Measurements from ENCODE around the gene KCNJ18.
"Not testable (repeated sequence)": the region's sequence is repeated elsewhere in the genome, so short reads cannot be mapped to it uniquely, and the experiment has no call there.

The KCNJ18 gene

GRCh38 chr17:21671437-21671836 lies 20.9 kb upstream of the KCNJ18 start:
- DNase-seq, result not testable (repeated sequence)

DNA sequence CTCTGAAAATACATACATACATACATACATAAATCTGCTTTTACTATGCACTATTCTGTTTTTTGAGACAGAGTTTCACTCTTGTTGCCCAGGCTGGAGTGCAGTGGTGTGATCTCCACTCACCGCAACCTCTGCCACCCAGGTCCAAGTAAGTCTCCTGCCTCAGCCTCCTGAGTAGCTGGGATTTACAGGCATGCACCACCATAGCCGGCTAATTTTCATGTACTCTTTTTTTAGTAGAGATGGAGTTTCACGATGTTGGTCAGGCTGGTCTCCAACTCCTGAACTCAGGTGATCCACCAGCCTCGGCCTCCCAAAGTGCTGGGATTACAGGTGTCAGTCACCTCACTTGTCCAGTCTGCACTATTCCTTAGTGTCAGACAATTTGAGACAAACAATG lies 20.5 kb upstream of the KCNJ18 start:
- DNase-seq, result not testable (repeated sequence)

- DNase-seq, result not testable (repeated sequence)
Observed at GRCh38 chr17:21673451-21674241, 18.7 kb upstream of the KCNJ18 start.

DNA sequence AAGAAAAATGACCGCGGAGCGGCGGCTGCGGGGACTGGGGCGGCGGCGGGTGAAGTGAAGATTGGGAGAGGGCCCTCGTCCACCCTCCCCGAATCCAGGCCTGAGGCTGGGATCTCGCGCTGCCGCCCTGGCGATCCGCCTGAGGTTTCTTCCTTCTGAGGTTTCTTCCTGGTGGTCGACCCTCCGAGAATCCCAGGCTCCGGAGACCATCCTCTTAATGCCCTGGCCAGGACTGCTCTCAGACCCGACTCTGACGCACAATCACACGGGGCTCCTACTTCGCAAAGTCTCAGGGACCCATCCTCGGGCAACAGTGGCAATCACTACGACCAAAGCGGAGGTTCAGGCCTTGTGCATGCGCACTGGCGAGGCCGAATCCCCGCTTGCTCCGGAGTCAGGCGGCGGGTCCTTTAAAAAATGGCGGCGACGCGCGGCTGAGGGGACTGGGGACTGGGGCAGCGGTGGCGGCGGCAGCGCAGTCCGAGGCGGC lies 18.0 kb upstream of the KCNJ18 start:
- no peak for DNase-seq

DNA sequence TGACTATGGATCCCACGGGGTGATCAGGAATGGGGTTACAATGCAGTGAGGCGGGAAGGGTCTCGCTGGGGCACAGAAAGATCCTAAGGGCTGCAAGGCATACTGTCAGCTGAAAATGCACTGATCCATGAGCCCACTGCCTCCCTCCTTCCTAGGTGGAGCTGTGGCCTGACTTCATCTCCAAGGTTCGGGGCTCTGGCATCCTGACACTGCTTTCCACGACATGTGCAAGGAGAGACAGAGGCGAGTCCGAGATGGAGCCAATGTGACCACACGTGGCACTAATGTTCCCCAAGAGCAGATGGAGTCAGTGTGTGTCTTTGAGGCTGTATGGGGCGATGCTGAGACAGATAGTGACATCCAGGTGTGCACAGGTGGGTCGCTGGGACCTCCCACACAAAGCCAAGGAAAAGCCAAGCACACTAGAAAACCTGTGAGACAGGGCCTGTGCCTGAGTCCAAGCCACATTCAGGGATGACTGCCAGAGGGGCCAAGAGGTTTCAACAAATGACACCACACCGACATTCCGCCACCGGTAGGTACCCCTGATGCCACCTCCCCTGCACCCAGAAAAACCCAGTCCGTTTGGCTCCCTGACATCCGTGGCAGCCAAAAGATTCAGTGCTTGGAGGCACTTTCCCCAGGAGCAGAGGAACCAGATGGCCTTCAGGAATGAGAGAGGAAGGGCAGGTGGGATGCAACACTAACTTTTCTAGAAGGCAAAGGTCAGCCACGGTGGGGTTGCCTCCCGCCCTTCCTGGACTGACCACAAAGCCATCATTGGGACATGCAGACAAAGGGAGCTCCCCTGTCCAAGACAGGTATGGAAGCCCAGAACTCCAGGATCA lies 17.2 kb upstream of the KCNJ18 start:
- DNase-seq, result not testable (repeated sequence)

GRCh38 chr17:21675739-21676130 lies 16.6 kb upstream of the KCNJ18 start:
- DNase-seq, result not testable (repeated sequence)

- DNase-seq, result no peak
Observed at GRCh38 chr17:21676281-21677111, 15.8 kb upstream of the KCNJ18 start.

- no peak for DNase-seq
Observed at GRCh38 chr17:21677126-21677910, 15.0 kb upstream of the KCNJ18 start.

DNA sequence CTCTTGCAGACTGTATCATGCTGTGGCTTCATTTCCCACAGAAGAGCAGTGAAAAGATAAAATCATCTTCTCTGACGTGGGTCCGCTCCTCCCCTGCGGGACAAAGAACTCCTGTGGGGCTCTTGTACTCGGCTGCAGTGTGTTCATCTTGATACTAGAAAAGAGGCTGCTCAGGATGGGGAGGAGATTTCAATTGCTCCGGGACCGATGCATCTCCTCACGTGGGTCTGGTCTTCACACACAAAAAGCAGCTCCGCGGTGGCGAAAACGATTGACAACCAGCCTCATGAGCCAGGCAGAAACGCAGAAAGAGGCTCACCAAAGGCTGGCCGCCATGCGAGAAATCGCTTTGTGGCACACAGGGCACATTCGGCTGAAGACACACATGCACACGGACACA lies 14.4 kb upstream of the KCNJ18 start:
- no peak for DNase-seq

GRCh38 chr17:21678393-21679081 lies 13.8 kb upstream of the KCNJ18 start:
- no peak for DNase-seq

DNA sequence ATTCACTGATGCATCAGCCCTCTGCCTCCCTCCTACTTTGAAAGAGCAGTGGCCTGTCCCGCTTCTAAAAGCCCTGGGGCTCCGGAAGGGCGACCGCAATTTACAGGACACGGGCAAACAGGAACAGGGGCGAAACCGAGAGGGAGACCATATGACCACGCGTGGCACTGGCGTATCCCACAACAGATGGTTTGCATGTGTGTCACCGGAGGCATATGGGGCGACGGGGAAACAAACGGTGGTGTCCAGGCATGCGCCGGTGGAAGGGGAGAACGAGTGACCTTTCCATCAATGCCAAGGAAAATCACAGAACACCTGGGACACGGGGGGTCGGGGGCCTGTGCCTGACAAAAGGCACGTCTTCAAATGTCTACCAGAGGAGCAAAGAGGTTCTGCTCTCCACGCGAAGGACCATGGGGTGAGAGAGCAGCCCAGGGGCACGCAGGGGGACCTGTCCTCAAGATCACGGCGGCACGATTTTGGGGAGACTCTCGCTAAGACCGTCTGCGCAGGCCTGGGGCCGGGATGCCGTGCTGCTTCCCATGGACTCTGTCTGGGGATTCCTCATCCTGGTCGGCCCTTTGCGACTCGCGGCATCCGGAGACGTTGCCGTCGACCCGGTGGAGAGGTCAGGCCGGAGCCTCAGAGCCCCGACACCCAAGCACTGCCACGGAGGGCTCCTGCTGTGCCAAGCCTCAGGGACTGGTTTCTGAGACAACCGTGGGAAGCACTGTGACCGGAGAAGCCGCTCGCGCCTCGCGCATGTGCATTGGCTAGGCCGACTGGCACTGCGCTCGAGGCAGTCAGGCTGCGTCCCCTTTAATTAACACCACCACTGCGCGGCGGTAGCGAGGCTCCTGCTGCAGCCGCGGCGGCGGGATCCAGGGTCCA lies 12.8 kb upstream of the KCNJ18 start:
- DNase-seq, result no peak

DNA sequence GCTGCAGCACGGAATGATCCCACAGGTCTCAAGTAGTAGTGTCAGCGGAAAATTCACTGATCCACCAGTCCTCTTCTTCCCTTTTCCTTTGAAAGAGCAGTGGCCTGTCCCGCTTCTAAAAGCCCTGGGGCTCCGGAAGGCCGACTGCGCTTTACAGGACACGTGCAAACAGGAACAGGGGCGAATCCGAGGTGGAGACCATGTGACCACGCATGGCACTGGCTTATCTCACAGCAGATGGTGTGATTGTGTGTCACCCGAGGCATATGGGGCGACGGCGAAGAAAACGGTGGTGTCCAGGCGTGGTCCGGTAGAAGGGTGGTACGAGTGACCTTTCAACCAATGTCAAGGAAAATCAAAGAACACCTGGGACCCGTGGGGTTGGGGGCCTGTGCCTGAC lies 12.0 kb upstream of the KCNJ18 start:
- no peak for DNase-seq

DNA sequence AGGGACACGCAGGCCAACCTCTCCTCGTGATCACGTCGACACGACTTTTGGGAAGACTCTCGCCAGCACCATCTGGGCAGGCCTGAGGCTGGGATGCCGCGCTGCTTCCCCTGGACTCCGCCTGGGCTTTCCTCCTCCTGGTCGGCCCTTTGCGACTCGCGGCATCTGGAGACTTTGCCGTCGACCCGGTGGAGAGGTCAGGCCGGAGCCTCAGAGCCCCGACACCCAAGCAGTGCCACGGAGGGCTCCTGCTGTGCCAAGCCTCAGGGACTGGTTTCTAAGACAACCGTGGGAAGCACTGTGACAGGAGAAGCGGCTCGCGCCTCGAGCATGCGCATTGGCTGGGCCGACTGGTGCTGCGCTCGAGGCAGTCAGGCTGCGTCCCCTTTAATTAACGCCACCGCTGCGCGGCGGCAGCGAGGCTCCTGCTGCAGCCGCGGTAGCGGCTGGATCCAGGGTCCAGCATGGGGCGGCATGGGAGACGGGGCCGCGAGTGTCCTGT lies 11.4 kb upstream of the KCNJ18 start:
- not testable (repeated sequence) for DNase-seq

DNA sequence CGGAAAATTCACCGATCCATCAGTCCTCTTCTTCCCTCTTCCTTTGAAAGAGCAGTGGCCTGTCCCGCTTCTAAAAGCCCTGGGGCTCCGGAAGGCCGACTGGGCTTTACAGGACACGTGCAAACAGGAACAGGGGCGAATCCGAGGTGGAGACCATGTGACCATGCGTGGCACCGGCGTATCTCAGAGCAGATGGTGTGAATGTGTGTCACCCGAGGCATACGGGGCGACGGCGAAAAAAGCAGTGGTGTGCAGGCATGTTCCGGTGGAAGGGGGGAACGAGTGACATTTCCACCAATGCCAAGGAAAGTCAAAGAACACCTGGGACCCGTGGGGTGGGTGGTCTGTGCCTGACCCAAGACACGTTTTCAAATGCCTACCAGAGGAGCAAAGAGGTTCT lies 10.7 kb upstream of the KCNJ18 start:
- not testable (repeated sequence) for DNase-seq

DNA sequence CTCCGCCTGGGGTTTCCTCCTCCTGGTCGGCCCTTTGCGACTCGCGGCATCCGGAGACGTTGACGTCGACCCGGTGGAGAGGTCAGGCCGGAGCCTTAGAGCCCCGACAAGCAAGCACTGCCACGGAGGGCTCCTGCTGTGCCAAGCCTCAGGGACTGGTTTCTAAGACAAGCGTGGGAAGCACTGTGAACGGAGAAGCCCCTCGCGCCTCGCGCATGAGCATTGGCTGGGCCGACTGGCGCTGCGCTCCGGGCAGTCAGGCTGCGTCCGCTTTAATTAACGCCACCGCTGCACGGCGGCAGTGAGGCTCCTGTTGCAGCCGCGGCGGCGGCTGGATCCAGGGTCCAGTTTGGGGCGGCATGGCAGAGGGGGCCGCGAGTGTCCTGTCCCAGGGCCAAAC lies 10.2 kb upstream of the KCNJ18 start:
- not testable (repeated sequence) for DNase-seq

- not testable (repeated sequence) for DNase-seq
Observed at GRCh38 chr17:21683142-21683712, 9.1 kb upstream of the KCNJ18 start.

GRCh38 chr17:21683897-21684296 lies 8.4 kb upstream of the KCNJ18 start:
- not testable (repeated sequence) for DNase-seq

GRCh38 chr17:21684384-21684783 lies 7.9 kb upstream of the KCNJ18 start:
- DNase-seq, result not testable (repeated sequence)

- DNase-seq, result not testable (repeated sequence)
Observed at GRCh38 chr17:21685061-21685795, 7.1 kb upstream of the KCNJ18 start.

Measured in inflammatory macrophage (primary cell).